Peyer's patch (tissue), 4 donors: Measurements from ENCODE around the gene F7. TPM values are rescaled to one million over a fixed set of nuclear protein-coding genes. Genes with fewer than 3 reads are reported as not detected.

Source experiments
- DNase-seq, 3 donors: peaks; one replicate each; pipeline ENCODE4 v3.0.0-alpha.2; 2017 to 2019
- H3K27ac ChIP-seq, 4 donors: fragments of 200-600 bp; sonication (generic); one replicate each; pipeline ENCODE4 v1.5.1; 2016 to 2019
- H3K27me3 ChIP-seq, 2 donors: fragments of 200-600 bp; sonication (generic); one replicate each; pipeline ENCODE4 v1.5.1; 2019
- H3K36me3 ChIP-seq, 3 donors: fragments of 200-600 bp; sonication (generic); one replicate each; pipeline ENCODE4 v1.5.1; 2016 to 2019
- H3K4me1 ChIP-seq, 4 donors: fragments of 200-600 bp; sonication (generic); one replicate each; pipeline ENCODE4 v1.5.1; 2016 to 2019
- H3K4me3 ChIP-seq, 4 donors: fragments of 200-600 bp; sonication (generic); 1 replicate in 3 of 4; 2 replicates in 1 of 4; pipeline ENCODE4 v1.5.1; 2016 to 2019; ENCODE audit warnings: mild to moderate bottlenecking in 1 of 4
- H3K9me3 ChIP-seq, 4 donors: fragments of 200-600 bp; sonication (generic); one replicate each; pipeline ENCODE4 v1.5.1; 2016 to 2019; ENCODE audit warnings: mild to moderate bottlenecking in 1 of 4
- CTCF ChIP-seq, 6 experiments: fragments of 450-650 bp in 4 of 6; fragments of 200-600 bp in 2 of 6; sonication (generic) in 1 of 6; IDR thresholded peaks; one replicate each; pipeline ENCODE4 v1.5.1; 2017 to 2019; ENCODE audit warnings: antibody characterized with exemption in 6 of 6, mild to moderate bottlenecking in 3 of 6, moderate library complexity in 1 of 6
- POLR2A ChIP-seq, 2 donors: fragments of 450-650 bp; IDR thresholded peaks; one replicate each; pipeline ENCODE4 v1.5.1; 2017; ENCODE audit warnings: antibody characterized with exemption in 2 of 2, mild to moderate bottlenecking in 2 of 2, moderate library complexity in 2 of 2
- total RNA-seq, 4 donors: library from RNA; depleted of rRNA; stranded (reverse); fragments of >200 nt; gene quantifications; one replicate each; pipeline ENCODE4 v1.1.0, GENCODE V29; 2016

The F7 gene
- total RNA-seq, 4 donors from 2014 or later = 1.9 to 2.9 TPM; not detected in 2

- Histone ChIP-seq H3K4me1 (no peaks in the 10 kb centered on the region), H3K27me3 (no peaks in the 10 kb centered on the region), H3K9me3 (no peaks in the 10 kb centered on the region), H3K27ac (no peak overlapping the region), H3K36me3 (peaks cover 0 to 2% (median 0%) of the 10 kb centered on the region in 3 donors), H3K4me3 (no peak overlapping the region)
- DNase-seq = no peak
- TF ChIP-seq CTCF (IDR thresholded peaks at IDR 0.05) = no peak
- TF ChIP-seq POLR2A (IDR thresholded peaks at IDR 0.05) = no peak
These were observed 14.8 kb upstream of the F7 start for GRCh38 chr13:113090806-113091205.

- Histone ChIP-seq H3K36me3 (peaks cover 0 to 2% (median 0%) of the 10 kb centered on the region in 3 donors), H3K4me3 (no peak overlapping the region), H3K9me3 (no peaks in the 10 kb centered on the region), H3K27ac (no peak overlapping the region), H3K27me3 (no peaks in the 10 kb centered on the region), H3K4me1 (no peaks in the 10 kb centered on the region)
- DNase-seq = no peak
- TF ChIP-seq CTCF (IDR thresholded peaks at IDR 0.05) = no peak
- TF ChIP-seq POLR2A (IDR thresholded peaks at IDR 0.05) = no peak
These were observed 14.3 kb upstream of the F7 start for GRCh38 chr13:113091211-113091771.

GRCh38 chr13:113091891-113092775 is 13.5 kb upstream of the F7 start:
- Histone ChIP-seq H3K4me3 (no peak overlapping the region), H3K4me1 (no peaks in the 10 kb centered on the region), H3K27me3 (no peaks in the 10 kb centered on the region), H3K36me3 (peaks cover 0 to 2% (median 0%) of the 10 kb centered on the region in 3 donors), H3K9me3 (no peaks in the 10 kb centered on the region), H3K27ac (no peak overlapping the region)
- TF ChIP-seq POLR2A (IDR thresholded peaks at IDR 0.05) (no peak), CTCF (IDR thresholded peaks at IDR 0.05) (no peak)
- DNase-seq = no peak

GRCh38 chr13:113092776-113093579 is 12.6 kb upstream of the F7 start:
- H3K4me1 ChIP-seq = no peaks in the 10 kb centered on the region
- TF ChIP-seq POLR2A (IDR thresholded peaks at IDR 0.05) = no peak
- no peak for TF ChIP-seq CTCF (IDR thresholded peaks at IDR 0.05)

GRCh38 chr13:113093580-113094409 is 11.8 kb upstream of the F7 start:
- TF ChIP-seq POLR2A (IDR thresholded peaks at IDR 0.05) = no peak
- TF ChIP-seq CTCF (IDR thresholded peaks at IDR 0.05) = no peak
- DNase-seq = no peak
- Histone ChIP-seq H3K36me3 (no peaks in the 10 kb centered on the region), H3K9me3 (no peaks in the 10 kb centered on the region), H3K27me3 (no peaks in the 10 kb centered on the region), H3K27ac (no peak overlapping the region), H3K4me3 (no peak overlapping the region), H3K4me1 (no peaks in the 10 kb centered on the region)

More at GRCh38 chr13:113092776-113093579, 12.6 kb upstream of the F7 start:
- no peak overlapping the region for H3K4me3 ChIP-seq
- H3K9me3 ChIP-seq = no peaks in the 10 kb centered on the region
- H3K27ac ChIP-seq = no peak overlapping the region
- H3K27me3 ChIP-seq = no peaks in the 10 kb centered on the region
- no peak for DNase-seq
- peaks cover 0 to under 1% (median 0%) of the 10 kb centered on the region in 3 donors for H3K36me3 ChIP-seq
